Activated CD4-positive, alpha-beta T cell treated with anti-CD3 and anti-CD28 coated beads, Interleukin-2, Interleukin-4, amounts not matched to agents 100 ng/mL and 50 ng/mL, durations not matched to agents 16 hours and 8 hours (primary cell): ENCODE data around the gene ORMDL1.
"Not testable (repeated sequence)": the region's sequence is repeated elsewhere in the genome, so short reads cannot be mapped to it uniquely, and the experiment has no call there.

ENCODE experiments used
- DNase-seq: peaks from one replicate; pipeline ENCODE4 v3.0.0-alpha.2; 2020; ENCODE audit warnings: low spot score

The ORMDL1 gene

DNA sequence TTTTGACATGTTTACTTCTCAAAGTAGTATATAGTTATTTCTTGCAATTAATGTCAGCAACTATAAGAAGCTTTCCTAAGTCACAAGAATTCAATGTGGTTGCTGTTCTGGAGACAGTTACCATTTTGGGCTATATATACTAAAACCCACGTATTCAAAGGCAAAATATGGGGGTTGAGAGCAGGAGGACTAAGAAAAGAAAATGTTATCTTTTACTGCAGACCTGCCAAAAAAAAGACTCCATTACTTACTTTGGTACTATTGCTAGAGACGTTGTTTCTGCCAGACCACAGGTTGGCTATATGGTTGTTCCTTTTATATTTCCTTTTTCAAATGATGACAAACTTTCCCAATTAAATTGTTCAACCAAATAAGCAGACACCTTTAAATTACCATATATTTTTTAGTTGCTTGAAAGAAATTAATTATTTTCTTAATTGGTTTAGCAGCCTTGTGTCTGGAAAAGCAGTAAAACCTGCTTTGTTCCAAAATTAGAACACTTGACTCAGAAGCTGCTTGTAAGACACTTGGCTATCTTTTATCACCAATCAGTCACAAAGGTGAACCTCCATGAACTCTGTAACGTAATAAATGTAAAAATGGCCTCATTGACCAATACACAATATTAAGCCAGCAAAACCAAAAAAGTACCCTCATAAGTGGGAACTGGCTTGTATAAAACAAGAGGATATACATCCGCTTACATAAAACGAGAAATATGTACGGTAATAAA lies 13.4 kb downstream of the ORMDL1 start:
- DNase-seq: no peak

DNA sequence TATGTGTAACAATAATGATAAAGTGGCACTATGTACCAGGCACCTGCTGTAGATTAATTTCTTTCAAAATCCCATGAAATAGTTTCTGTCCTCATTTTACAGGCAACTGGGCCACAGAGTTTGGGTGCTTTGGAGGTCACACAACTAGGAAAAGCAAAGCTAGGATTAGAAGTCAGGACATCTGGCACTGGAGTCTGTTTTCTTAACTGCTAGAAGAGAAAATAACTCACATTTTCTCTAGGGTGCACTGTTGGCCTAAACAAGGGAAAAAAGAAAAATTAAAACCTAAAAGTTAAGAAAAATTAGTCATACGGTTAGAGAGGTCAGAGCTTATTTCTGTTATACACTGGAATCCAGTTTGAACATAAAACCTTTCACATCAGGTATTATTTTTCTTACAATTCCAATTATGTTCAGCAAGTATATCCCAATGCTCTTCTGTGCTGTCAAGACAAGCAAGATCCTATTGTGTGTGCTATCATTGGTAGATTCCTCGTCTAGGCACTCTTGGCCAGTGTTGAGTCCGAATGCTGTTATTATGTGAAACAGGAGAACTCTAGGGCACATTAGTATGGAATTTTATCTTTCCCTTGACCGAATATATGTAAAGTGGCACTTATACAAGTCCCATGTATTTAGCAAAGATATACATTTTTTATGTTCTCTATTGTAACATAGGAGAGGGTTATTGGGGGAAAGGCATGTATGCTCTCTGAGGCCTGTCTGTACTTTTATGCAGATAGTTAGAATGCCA lies 20.1 kb downstream of the ORMDL1 start:
- DNase-seq: no peak

DNA sequence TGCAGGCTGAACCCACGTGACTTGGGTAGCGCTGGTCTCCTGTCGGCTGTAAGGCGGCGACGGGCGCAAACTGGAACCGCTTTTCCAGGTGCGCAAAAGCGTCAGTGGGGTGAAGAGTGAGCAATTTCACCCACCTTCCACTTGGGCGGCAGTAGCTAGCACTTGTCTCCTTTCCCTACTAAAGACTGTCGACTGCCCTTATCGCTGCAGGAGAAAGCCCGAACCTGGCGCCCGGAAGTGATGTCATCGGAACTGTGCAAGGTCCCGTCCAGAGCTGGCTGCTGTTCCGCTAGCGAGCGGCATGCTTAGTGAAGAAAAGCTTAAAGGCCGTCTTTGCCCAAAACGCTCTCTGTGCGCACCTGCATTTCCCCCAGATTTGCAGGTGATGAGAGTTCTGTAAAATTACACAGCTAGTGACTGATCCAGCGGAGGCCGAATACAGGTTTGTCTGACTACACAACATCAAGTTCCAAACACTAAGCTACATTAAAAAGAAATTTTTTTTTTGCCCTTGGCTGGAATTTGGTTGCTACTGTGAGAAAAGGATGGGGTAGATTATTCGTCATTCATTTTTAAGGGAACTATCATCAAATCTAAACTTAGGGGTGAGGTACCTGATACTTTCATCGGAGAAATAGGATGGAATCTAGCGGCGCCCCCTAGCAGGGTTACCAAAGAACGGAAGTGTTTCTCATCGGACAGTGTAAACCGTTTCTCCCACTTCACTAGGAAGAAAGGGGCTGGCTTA lies 21.4 kb downstream of the ORMDL1 start, which contains the start of gene OSGEPL1:
Gene OSGEPL1, minus strand, starts transcription at position 242 of the 748 bp plus-strand sequence. CDS start 1,152 bp downstream, outside the sequence.
- DNase-seq: peak; percentile 95

DNA sequence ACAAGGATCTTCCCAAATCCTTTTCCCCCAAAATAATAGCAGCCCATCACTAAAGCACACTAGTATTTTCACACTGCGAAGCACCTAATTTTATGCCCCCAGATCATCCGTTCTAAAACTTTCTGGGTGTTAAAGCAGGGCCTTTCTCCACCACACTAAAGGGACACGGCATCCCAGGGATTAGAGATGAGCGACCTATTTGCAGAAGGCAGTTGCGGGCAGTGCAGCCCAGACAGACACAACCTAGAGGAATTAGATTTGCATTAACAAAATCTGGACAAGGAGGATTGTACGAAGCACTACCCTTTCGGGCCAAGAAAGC lies 21.9 kb downstream of the ORMDL1 start:
- DNase-seq: no peak

DNA sequence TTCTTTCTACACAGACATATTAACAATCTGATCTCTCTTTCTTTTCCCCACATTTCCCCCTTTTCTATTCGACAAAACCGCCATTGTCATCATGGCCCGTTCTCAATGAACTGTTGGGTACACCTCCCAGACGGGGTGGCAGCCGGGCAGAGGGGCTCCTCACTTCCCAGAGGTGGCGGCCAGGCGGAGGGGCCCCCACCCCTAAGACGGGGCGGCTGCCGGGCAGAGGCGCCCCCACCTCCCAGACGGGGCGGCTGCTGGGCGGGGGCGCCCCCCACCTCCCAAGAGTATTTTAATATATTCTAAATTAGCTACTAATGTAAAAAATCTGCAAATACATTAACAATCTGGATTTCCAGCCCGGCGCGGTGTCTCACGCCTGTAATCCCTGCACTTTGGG lies 24.0 kb downstream of the ORMDL1 start:
- DNase-seq: not testable (repeated sequence)

DNA sequence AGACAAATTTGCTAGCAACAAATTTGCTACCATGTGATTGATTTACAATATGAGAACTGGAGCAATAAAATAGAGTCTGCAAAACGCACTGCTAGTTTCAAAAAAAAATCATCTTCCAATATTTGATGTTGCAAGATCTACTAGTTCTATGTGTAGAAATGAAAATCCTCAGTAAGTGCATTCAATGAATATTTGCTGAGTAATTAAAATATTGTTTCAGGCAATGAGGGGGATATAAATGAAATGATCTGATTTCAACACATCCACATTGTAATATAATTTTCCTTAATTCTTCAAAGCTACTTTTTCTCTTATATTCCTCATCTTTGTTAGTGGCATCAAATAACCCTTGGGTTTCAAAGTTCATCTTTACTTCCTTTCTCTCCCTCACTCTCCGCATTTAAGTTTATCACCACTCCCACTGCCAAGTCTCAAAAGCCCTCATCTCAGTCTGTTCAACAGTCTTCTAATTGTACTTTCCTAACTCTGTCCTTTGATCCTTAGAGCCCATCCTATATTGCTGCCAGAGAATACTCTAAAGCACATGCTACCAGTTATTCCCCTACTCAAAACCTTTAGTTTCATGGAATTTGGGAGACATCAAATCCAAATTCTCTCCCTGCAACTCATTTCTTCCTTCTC lies 27.7 kb downstream of the ORMDL1 start:
- DNase-seq: no peak

DNA sequence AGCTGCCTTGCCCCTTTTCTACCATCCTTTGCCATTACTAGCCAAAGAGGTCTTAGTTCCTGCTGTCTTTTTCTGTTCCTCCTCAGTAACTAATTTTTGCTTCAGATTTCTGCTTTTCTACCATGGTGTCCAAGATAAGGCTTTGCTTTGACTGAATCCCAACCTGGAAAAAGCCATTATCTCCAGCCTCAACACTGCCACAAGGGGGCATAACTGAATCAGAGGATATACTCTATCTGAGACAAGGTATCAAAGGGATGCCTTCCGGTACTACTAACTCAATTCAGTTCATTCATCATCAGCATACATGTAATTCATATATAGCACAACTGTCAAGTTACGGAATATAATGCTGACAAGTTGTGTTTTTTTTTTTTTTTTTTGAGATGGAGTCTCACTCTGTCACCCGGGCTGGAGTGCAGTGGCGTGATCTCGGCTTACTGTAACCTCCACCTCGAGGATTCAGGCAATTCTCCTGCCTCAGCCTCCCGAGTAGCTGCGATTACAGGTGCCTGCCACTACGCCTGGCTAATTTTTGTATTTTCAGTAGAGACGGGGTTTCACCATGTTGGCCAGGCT lies 33.0 kb downstream of the ORMDL1 start:
- DNase-seq: peak; percentile 39

DNA sequence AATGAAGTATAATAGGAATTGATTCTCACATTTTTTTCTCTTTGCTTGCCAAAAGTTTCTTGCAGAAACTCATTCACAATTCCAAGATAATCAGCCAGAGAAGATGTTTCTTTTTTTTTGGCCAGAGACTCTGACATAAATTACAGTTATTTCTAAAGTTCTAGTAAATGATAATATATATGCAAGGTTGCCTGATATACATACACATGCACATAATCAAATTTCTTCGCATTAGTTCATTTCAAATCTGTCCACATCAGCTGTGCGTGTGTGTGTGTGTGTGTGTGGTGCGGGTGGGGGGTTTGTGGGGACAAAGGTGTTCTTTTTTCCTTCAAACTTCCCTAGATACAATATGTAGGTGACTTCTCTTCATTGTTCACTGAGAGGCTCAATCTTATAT lies 54.7 kb downstream of the ORMDL1 start:
- no peak for DNase-seq

DNA sequence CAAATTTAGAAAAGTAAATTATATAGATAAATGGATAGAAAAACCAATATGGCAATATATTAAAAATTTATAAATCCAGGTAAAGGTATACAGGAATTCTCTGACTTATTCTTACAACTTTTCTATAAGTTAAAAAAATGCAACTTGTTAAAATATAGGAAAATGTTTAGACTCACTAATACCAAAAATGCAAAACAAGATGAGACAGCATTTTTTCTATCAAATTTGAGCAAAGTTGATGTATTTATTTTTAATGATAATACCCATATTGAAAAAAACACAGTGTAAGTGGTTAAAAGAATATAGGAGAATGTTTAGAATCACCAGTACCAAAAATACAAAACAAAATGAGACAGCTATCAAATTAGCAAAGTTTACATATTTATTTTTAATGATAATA lies 57.3 kb downstream of the ORMDL1 start:
- DNase-seq: no peak

DNA sequence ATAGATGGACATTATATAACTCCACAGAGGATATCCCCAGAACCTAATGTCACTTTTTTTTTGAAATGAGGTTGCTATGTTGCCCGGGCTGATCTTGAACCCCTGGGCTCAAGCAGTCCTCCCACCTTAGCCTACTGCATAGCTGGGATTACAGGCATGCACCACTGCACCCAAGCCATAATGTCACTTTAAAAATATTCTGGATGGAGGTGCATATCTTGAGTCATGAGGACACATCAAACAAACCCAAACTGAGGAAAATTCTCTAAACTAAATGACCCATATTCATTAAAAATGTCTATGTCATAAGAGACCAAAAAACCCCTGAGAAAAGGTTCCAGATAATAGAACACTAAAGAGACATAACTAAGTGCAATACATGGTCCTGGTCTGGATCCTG lies 57.9 kb downstream of the ORMDL1 start:
- DNase-seq: no peak

DNA sequence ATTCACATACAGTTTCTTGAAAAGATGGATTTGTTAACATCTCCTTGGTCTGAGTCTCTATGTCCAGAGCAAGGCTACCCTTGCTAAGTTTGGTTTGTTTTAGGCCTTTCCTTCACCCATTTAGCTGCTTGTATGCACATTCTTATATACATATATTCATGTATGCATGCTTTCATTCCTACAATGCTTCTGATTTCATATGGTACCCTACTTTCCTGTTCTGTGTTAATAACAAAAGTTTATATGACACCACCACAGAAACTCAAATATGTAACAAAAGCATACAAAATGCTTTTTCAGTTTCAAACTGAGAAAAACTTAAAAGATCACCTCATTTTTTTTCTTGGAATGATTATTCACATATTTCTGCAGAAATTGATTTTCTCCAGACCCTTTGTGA lies 60.9 kb downstream of the ORMDL1 start:
- peak; percentile 56 for DNase-seq
